Panc1 (cell line): ENCODE results near the gene PDE6B.

Experiments
- CTCF ChIP-seq: fragments of 450-650 bp; IDR thresholded peaks from 2 replicates; pipeline ENCODE4 v1.5.1; 2017; ENCODE audit warnings: mild to moderate bottlenecking
- SIN3A ChIP-seq: IDR thresholded peaks from 2 replicates; pipeline ENCODE4 v1.6.1; 2012; ENCODE audit warnings: low read depth, mild to moderate bottlenecking, low read length, moderate library complexity, borderline replicate concordance; ENCODE audit not compliant: insufficient read depth

- no peak for TF ChIP-seq CTCF
- TF ChIP-seq SIN3A = no peak
Observed at GRCh38 chr4:687971-688853, 62.8 kb downstream of the PDE6B start.
